Kidney tubule cell (primary cell): ENCODE results near the gene UBE2V1.

Source experiments
- DNase-seq: peaks from one replicate; pipeline ENCODE4 v3.0.0-alpha.2; 2018; ENCODE audit warnings: low spot score

The UBE2V1 gene

GRCh38 chr20:50043573-50044352 is 69.2 kb downstream of the UBE2V1 start:
- DNase-seq, result no peak

GRCh38 chr20:50042370-50043313 is 70.3 kb downstream of the UBE2V1 start:
- DNase-seq, result no peak

- DNase-seq, result no peak
Measured at GRCh38 chr20:50041246-50041873, 71.6 kb downstream of the UBE2V1 start.

GRCh38 chr20:50040432-50041245 is 72.3 kb downstream of the UBE2V1 start:
- DNase-seq, result no peak

- no peak for DNase-seq
Measured at GRCh38 chr20:50039706-50040431, 73.1 kb downstream of the UBE2V1 start.

GRCh38 chr20:50038574-50038991 is 74.4 kb downstream of the UBE2V1 start:
- DNase-seq, result no peak

- no peak for DNase-seq
Measured at GRCh38 chr20:50038169-50038568, 74.8 kb downstream of the UBE2V1 start.

GRCh38 chr20:50037575-50037974 is 75.4 kb downstream of the UBE2V1 start:
- DNase-seq, result no peak

- no peak for DNase-seq
Measured at GRCh38 chr20:50037123-50037522, 75.8 kb downstream of the UBE2V1 start.

GRCh38 chr20:50036703-50037102 is 76.2 kb downstream of the UBE2V1 start:
- DNase-seq, result no peak

GRCh38 chr20:50034567-50035180 is 78.3 kb downstream of the UBE2V1 start:
- peak; percentile 88 for DNase-seq

GRCh38 chr20:50032955-50033666 is 79.8 kb downstream of the UBE2V1 start:
- DNase-seq, result no peak
